GM23338 (cell line): ENCODE measurements around the gene EEPD1. TPM values are rescaled to one million over a fixed set of nuclear protein-coding genes. Genes with fewer than 3 reads are reported as not detected.

Experiments
- ATAC-seq: fragments of 200-7000 bp; cut with Tn5 transposase; 3 replicates; pipeline ENCODE4 v1.9.1; 2020
- DNase-seq: peaks from one replicate; pipeline ENCODE4 v3.0.0-alpha.2; 2015; ENCODE audit warnings: low spot score
- H2AFZ ChIP-seq: fragments of 200-600 bp; sonication (generic); 2 replicates; pipeline ENCODE4 v1.8.0; 2016; ENCODE audit warnings: antibody characterized with exemption, mild to moderate bottlenecking, moderate library complexity
- H3F3A ChIP-seq: fragments of 200-600 bp; sonication (generic); replicated peaks from 2 replicates; pipeline ENCODE4 v1.8.0; 2017; ENCODE audit warnings: antibody characterized with exemption, mixed run types, low read depth
- H3K27ac ChIP-seq: fragments of 200-600 bp; sonication (generic); 2 replicates; pipeline ENCODE4 v1.6.1; 2016; ENCODE audit warnings: low read depth
- H3K27me3 ChIP-seq: fragments of 200-600 bp; sonication (generic); 2 replicates; pipeline ENCODE4 v1.8.0; 2016; ENCODE audit warnings: mild to moderate bottlenecking, mixed run types, moderate library complexity; ENCODE audit not compliant: insufficient read depth
- H3K36me3 ChIP-seq: fragments of 200-600 bp; sonication (generic); 2 replicates; pipeline ENCODE4 v1.8.0; 2016; ENCODE audit warnings: mild to moderate bottlenecking; ENCODE audit not compliant: insufficient read depth
- H3K4me1 ChIP-seq: fragments of 200-600 bp; sonication (generic); 2 replicates; pipeline ENCODE4 v1.8.0; 2016; ENCODE audit warnings: mild to moderate bottlenecking, moderate library complexity; ENCODE audit not compliant: insufficient read depth
- H3K4me2 ChIP-seq: fragments of 200-600 bp; sonication (generic); 2 replicates; pipeline ENCODE4 v1.7.1; 2017; ENCODE audit warnings: mixed run types
- H3K4me3 ChIP-seq: fragments of 200-600 bp; sonication (generic); 2 replicates; pipeline ENCODE4 v1.6.1; 2016; ENCODE audit warnings: mixed run types
- H3K79me2 ChIP-seq: fragments of 200-600 bp; sonication (generic); replicated peaks from 2 replicates; pipeline ENCODE4 v1.8.0; 2017; ENCODE audit warnings: mild to moderate bottlenecking; ENCODE audit not compliant: insufficient read depth
- H3K9me2 ChIP-seq: fragments of 200-600 bp; sonication (generic); 2 replicates; pipeline ENCODE4 v1.8.0; 2017; ENCODE audit not compliant: insufficient read depth
- H4K20me1 ChIP-seq: fragments of 200-600 bp; sonication (generic); replicated peaks from 2 replicates; pipeline ENCODE4 v1.8.0; 2017; ENCODE audit warnings: mild to moderate bottlenecking; ENCODE audit not compliant: insufficient read depth
- H3K27ac Mint-ChIP-seq: 2 replicates; pipeline ENCODE4 v1.8.0; 2020; ENCODE audit warnings: inconsistent platforms, mild to moderate bottlenecking, moderate library complexity, mixed read lengths
- H3K27me3 Mint-ChIP-seq: 3 replicates; pipeline ENCODE4 v1.8.0; 2022; ENCODE audit warnings: low read depth, mild to moderate bottlenecking, moderate library complexity, mixed read lengths, inconsistent platforms; ENCODE audit not compliant: insufficient read depth, poor library complexity
- H3K36me3 Mint-ChIP-seq: 3 replicates; pipeline ENCODE4 v1.8.0; 2021; ENCODE audit warnings: low read depth, mild to moderate bottlenecking, inconsistent platforms, moderate library complexity, mixed read lengths
- H3K4me1 Mint-ChIP-seq: 3 replicates; pipeline ENCODE4 v1.8.0; 2020; ENCODE audit warnings: mild to moderate bottlenecking, inconsistent platforms, mixed read lengths
- H3K4me3 Mint-ChIP-seq: 3 replicates; pipeline ENCODE4 v1.8.0; 2021; ENCODE audit warnings: moderate library complexity, mild to moderate bottlenecking, inconsistent platforms, mixed read lengths
- H3K9me3 Mint-ChIP-seq: 3 replicates; pipeline ENCODE4 v1.8.0; 2020; ENCODE audit warnings: moderate library complexity, mild to moderate bottlenecking, inconsistent platforms, mixed read lengths
- CREB1 ChIP-seq: fragments of 250-450 bp; sonication (Bioruptor Pico); IDR thresholded peaks from 2 replicates; pipeline ENCODE4 v1.5.0; 2020; ENCODE audit warnings: low read depth, mild to moderate bottlenecking, moderate library complexity
- EZH2 ChIP-seq: fragments of 200-600 bp; sonication (generic); IDR thresholded peaks from one replicate; pipeline ENCODE4 v1.8.0; 2017; ENCODE audit warnings: antibody characterized with exemption, mild to moderate bottlenecking, low read depth; ENCODE audit not compliant: unreplicated experiment
- EZH2phosphoT487 ChIP-seq: fragments of 200-600 bp; sonication (generic); IDR thresholded peaks from one replicate; pipeline ENCODE4 v1.8.1; 2018; ENCODE audit warnings: antibody characterized with exemption; ENCODE audit not compliant: unreplicated experiment
- JUNB ChIP-seq: IDR thresholded peaks from one replicate; pipeline ENCODE4 v1.6.1; 2016; ENCODE audit warnings: antibody characterized with exemption; ENCODE audit not compliant: unreplicated experiment
- POLR2AphosphoS5 ChIP-seq: IDR thresholded peaks from 2 replicates; pipeline ENCODE4 v1.6.1; 2016; ENCODE audit warnings: antibody characterized with exemption, low read depth
- STAT1 ChIP-seq: IDR thresholded peaks from one replicate; pipeline ENCODE4 v1.6.1; 2016; ENCODE audit warnings: antibody characterized with exemption; ENCODE audit not compliant: unreplicated experiment
- ZNF331 ChIP-seq: fragments of 250-450 bp; sonication (Bioruptor Pico); IDR thresholded peaks from 2 replicates; pipeline ENCODE4 v1.5.0; 2020; ENCODE audit warnings: low read depth, mild to moderate bottlenecking, moderate library complexity
- polyA plus RNA-seq: library from polyadenylated mRNA; unstranded; fragments of >200 nt; fragmentation: Nextera tagmentation; extraction: Ambion mirVana; gene quantifications from 2 replicates; pipeline ENCODE4 v1.2.1, GENCODE V29; 2016
- total RNA-seq: library from RNA; depleted of rRNA; stranded (reverse); fragments of >200 nt; shearing (Covaris generic); gene quantifications from 2 replicates; pipeline ENCODE4 v1.2.3, GENCODE V29; 2014
- TF ChIP-seq, protein P1 (sequence below), 2 experiments: fragments of 200-600 bp in 1 of 2; sonication (generic) in 1 of 2; conservative IDR thresholded peaks; 2 replicates each; pipeline versions ENCODE4 v1.5.1 to v1.6.1; 2016 to 2017; ENCODE audit warnings: antibody characterized with exemption in 2 of 2, low read depth in 2 of 2, mild to moderate bottlenecking in 2 of 2, moderate library complexity in 1 of 2
- TF ChIP-seq, protein P2 (sequence below): fragments of 250-450 bp; sonication (Bioruptor Pico); IDR thresholded peaks from 2 replicates; pipeline ENCODE4 v1.5.0; 2020; ENCODE audit warnings: mild to moderate bottlenecking, moderate library complexity
- TF ChIP-seq, protein P3 (sequence below): IDR thresholded peaks from one replicate; pipeline ENCODE4 v1.6.1; 2018; ENCODE audit warnings: antibody characterized with exemption; ENCODE audit not compliant: unreplicated experiment

The EEPD1 gene
- total and polyA plus RNA-seq, 2 experiments from 2014 or later, result 4.1 to 17.1 TPM

DNA sequence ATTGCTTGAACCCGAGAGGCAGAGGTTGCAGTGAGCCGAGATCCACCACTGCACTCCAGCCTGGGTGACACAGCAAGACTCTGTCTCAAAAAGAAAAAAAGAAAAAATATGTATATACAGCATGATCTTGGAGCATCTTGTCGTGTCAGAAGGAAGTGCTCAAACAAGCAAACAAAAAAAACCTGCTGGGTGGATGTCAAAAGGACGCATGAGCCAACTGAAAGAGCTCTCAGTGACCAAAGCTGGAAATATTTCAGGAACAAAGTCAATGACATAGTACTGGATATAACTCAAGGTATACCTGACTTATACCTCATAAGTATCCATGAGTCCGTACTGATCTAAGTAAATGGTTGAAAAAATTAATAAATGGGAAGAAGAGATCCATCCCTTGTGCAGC is 142.0 kb downstream of the EEPD1 start:
- no peak overlapping the region for H2AFZ ChIP-seq
- H3K79me2 ChIP-seq, result no peaks in the 10 kb centered on the region
- peaks cover 29% of the 10 kb centered on the region for H3K4me1 Mint-ChIP-seq
- no peaks in the 10 kb centered on the region for H3K9me3 Mint-ChIP-seq
- ATAC-seq (no peak), DNase-seq (no peak)
- H3K9me2 ChIP-seq, result no peaks in the 10 kb centered on the region
- no peak overlapping the region for H3K27ac ChIP-seq
- no peaks in the 10 kb centered on the region for H3K36me3 ChIP-seq
- no peak overlapping the region for H3K4me3 Mint-ChIP-seq
- peaks cover 13% of the 10 kb centered on the region for H3K27me3 Mint-ChIP-seq
- H3K4me1 ChIP-seq, result no peaks in the 10 kb centered on the region; the same call in 1 of the 2 replicates
- H3F3A ChIP-seq, result no peaks in the 10 kb centered on the region
- TF ChIP-seq, protein P1, sequence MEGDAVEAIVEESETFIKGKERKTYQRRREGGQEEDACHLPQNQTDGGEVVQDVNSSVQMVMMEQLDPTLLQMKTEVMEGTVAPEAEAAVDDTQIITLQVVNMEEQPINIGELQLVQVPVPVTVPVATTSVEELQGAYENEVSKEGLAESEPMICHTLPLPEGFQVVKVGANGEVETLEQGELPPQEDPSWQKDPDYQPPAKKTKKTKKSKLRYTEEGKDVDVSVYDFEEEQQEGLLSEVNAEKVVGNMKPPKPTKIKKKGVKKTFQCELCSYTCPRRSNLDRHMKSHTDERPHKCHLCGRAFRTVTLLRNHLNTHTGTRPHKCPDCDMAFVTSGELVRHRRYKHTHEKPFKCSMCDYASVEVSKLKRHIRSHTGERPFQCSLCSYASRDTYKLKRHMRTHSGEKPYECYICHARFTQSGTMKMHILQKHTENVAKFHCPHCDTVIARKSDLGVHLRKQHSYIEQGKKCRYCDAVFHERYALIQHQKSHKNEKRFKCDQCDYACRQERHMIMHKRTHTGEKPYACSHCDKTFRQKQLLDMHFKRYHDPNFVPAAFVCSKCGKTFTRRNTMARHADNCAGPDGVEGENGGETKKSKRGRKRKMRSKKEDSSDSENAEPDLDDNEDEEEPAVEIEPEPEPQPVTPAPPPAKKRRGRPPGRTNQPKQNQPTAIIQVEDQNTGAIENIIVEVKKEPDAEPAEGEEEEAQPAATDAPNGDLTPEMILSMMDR (conservative IDR thresholded peaks at IDR 0.05; ENCODE audit: low read depth in 2 of 2), result no peak
- TF ChIP-seq JUNB (no peak), ZNF331 (no peak), STAT1 (no peak), EZH2phosphoT487 (no peak)
- H3K27ac Mint-ChIP-seq, result no peak overlapping the region
- no peak overlapping the region for H3K4me3 ChIP-seq
- H3K36me3 Mint-ChIP-seq, result peaks cover 10% of the 10 kb centered on the region; the same call in 2 of the 3 replicates
- H3K4me2 ChIP-seq, result no peak overlapping the region
- H3K27me3 ChIP-seq, result no peaks in the 10 kb centered on the region
- no peaks in the 10 kb centered on the region for H4K20me1 ChIP-seq

DNA sequence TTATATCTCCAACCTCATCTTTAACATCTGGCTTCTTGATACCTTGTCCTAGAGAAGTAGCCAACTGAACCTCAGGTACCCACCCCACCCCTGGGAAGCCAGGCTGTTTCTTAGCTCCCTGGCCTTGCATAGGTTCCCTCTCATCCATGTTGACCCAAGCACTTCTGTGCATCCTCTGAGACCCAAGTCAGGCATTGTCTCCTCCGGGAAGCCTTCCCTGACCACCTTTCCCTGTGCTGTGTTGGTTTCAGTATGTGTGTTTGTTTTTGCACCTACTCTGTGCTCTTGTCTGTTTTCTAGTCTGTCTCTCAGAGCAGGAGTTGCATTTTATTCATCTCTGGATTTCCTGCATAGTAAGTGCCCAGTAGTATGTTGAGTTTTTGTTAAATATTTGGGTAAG is 143.2 kb downstream of the EEPD1 start:
- Histone ChIP-seq H4K20me1 (no peaks in the 10 kb centered on the region), H3F3A (no peaks in the 10 kb centered on the region), H3K79me2 (no peaks in the 10 kb centered on the region), H3K27me3 (no peaks in the 10 kb centered on the region), H3K27ac (no peak overlapping the region), H3K36me3 (no peaks in the 10 kb centered on the region), H3K4me1 (no peaks in the 10 kb centered on the region; the same call in 1 of the 2 replicates), H3K9me2 (no peaks in the 10 kb centered on the region), H2AFZ (no peak overlapping the region), H3K4me2 (no peak overlapping the region), H3K4me3 (no peak overlapping the region)
- H3K9me3 Mint-ChIP-seq, result no peaks in the 10 kb centered on the region
- H3K36me3 Mint-ChIP-seq, result peaks cover 6% of the 10 kb centered on the region; the same call in 2 of the 3 replicates
- peaks cover 28% of the 10 kb centered on the region for H3K4me1 Mint-ChIP-seq
- H3K27ac Mint-ChIP-seq, result no peak overlapping the region
- ATAC-seq, result no peak
- H3K4me3 Mint-ChIP-seq, result no peak overlapping the region
- DNase-seq, result no peak
- peaks cover 9% of the 10 kb centered on the region for H3K27me3 Mint-ChIP-seq
- TF ChIP-seq CREB1 (CRISPR knock-in tag) (no peak), EZH2 (no peak), EZH2phosphoT487 (no peak), POLR2AphosphoS5 (no peak), ZNF331 (no peak)
- TF ChIP-seq, protein P2, sequence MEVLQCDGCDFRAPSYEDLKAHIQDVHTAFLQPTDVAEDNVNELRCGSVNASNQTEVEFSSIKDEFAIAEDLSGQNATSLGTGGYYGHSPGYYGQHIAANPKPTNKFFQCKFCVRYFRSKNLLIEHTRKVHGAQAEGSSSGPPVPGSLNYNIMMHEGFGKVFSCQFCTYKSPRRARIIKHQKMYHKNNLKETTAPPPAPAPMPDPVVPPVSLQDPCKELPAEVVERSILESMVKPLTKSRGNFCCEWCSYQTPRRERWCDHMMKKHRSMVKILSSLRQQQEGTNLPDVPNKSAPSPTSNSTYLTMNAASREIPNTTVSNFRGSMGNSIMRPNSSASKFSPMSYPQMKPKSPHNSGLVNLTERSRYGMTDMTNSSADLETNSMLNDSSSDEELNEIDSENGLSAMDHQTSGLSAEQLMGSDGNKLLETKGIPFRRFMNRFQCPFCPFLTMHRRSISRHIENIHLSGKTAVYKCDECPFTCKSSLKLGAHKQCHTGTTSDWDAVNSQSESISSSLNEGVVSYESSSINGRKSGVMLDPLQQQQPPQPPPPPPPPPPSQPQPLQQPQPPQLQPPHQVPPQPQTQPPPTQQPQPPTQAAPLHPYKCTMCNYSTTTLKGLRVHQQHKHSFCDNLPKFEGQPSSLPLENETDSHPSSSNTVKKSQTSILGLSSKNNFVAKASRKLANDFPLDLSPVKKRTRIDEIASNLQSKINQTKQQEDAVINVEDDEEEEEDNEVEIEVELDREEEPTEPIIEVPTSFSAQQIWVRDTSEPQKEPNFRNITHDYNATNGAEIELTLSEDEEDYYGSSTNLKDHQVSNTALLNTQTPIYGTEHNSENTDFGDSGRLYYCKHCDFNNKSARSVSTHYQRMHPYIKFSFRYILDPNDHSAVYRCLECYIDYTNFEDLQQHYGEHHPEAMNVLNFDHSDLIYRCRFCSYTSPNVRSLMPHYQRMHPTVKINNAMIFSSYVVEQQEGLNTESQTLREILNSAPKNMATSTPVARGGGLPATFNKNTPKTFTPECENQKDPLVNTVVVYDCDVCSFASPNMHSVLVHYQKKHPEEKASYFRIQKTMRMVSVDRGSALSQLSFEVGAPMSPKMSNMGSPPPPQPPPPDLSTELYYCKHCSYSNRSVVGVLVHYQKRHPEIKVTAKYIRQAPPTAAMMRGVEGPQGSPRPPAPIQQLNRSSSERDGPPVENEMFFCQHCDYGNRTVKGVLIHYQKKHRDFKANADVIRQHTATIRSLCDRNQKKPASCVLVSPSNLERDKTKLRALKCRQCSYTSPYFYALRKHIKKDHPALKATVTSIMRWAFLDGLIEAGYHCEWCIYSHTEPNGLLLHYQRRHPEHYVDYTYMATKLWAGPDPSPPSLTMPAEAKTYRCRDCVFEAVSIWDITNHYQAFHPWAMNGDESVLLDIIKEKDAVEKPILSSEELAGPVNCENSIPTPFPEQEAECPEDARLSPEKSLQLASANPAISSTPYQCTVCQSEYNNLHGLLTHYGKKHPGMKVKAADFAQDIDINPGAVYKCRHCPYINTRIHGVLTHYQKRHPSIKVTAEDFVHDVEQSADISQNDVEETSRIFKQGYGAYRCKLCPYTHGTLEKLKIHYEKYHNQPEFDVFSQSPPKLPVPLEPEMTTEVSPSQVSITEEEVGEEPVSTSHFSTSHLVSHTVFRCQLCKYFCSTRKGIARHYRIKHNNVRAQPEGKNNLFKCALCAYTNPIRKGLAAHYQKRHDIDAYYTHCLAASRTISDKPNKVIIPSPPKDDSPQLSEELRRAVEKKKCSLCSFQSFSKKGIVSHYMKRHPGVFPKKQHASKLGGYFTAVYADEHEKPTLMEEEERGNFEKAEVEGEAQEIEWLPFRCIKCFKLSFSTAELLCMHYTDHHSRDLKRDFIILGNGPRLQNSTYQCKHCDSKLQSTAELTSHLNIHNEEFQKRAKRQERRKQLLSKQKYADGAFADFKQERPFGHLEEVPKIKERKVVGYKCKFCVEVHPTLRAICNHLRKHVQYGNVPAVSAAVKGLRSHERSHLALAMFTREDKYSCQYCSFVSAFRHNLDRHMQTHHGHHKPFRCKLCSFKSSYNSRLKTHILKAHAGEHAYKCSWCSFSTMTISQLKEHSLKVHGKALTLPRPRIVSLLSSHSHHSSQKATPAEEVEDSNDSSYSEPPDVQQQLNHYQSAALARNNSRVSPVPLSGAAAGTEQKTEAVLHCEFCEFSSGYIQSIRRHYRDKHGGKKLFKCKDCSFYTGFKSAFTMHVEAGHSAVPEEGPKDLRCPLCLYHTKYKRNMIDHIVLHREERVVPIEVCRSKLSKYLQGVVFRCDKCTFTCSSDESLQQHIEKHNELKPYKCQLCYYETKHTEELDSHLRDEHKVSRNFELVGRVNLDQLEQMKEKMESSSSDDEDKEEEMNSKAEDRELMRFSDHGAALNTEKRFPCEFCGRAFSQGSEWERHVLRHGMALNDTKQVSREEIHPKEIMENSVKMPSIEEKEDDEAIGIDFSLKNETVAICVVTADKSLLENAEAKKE (CRISPR knock-in tag), result no peak
- TF ChIP-seq, protein P3, sequence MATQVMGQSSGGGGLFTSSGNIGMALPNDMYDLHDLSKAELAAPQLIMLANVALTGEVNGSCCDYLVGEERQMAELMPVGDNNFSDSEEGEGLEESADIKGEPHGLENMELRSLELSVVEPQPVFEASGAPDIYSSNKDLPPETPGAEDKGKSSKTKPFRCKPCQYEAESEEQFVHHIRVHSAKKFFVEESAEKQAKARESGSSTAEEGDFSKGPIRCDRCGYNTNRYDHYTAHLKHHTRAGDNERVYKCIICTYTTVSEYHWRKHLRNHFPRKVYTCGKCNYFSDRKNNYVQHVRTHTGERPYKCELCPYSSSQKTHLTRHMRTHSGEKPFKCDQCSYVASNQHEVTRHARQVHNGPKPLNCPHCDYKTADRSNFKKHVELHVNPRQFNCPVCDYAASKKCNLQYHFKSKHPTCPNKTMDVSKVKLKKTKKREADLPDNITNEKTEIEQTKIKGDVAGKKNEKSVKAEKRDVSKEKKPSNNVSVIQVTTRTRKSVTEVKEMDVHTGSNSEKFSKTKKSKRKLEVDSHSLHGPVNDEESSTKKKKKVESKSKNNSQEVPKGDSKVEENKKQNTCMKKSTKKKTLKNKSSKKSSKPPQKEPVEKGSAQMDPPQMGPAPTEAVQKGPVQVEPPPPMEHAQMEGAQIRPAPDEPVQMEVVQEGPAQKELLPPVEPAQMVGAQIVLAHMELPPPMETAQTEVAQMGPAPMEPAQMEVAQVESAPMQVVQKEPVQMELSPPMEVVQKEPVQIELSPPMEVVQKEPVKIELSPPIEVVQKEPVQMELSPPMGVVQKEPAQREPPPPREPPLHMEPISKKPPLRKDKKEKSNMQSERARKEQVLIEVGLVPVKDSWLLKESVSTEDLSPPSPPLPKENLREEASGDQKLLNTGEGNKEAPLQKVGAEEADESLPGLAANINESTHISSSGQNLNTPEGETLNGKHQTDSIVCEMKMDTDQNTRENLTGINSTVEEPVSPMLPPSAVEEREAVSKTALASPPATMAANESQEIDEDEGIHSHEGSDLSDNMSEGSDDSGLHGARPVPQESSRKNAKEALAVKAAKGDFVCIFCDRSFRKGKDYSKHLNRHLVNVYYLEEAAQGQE, result no peak
